ENCODE measurements around the gene ADAT2.

- TF ChIP-seq, protein P1, sequence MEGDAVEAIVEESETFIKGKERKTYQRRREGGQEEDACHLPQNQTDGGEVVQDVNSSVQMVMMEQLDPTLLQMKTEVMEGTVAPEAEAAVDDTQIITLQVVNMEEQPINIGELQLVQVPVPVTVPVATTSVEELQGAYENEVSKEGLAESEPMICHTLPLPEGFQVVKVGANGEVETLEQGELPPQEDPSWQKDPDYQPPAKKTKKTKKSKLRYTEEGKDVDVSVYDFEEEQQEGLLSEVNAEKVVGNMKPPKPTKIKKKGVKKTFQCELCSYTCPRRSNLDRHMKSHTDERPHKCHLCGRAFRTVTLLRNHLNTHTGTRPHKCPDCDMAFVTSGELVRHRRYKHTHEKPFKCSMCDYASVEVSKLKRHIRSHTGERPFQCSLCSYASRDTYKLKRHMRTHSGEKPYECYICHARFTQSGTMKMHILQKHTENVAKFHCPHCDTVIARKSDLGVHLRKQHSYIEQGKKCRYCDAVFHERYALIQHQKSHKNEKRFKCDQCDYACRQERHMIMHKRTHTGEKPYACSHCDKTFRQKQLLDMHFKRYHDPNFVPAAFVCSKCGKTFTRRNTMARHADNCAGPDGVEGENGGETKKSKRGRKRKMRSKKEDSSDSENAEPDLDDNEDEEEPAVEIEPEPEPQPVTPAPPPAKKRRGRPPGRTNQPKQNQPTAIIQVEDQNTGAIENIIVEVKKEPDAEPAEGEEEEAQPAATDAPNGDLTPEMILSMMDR (IDR thresholded peaks at IDR 0.05; ENCODE audit: extremely low read depth in 1 of 2, insufficient read depth in 1 of 2, low read depth in 1 of 2, low read length in 2 of 2): no peak
- no peak for TF ChIP-seq EZH2 (IDR thresholded peaks at IDR 0.05; ENCODE audit: borderline replicate concordance, low read depth, low read length, severe bottlenecking)
- TF ChIP-seq POLR2AphosphoS5 (IDR thresholded peaks at IDR 0.05; ENCODE audit: insufficient read depth, low read depth, low read length): no peak
- TF ChIP-seq POLR2A (IDR thresholded peaks at IDR 0.05; ENCODE audit: low read depth, low read length): no peak
- no peak for TF ChIP-seq JUN (IDR thresholded peaks at IDR 0.05; ENCODE audit: borderline replicate concordance, insufficient read depth, insufficient read length, low read depth)
- no peak for TF ChIP-seq FOS (IDR thresholded peaks at IDR 0.05; ENCODE audit: borderline replicate concordance, insufficient read depth, low read length)
- TF ChIP-seq GATA2 (IDR thresholded peaks at IDR 0.05; ENCODE audit: insufficient read depth, insufficient read length, low read depth, low read length): no peak
These were observed 7.4 kb downstream of the ADAT2 start for GRCh38 chr6:143443096-143443495.
